H1 (cell line): ENCODE data around the gene ITGA6.
"Not testable (repeated sequence)": the region's sequence is repeated elsewhere in the genome, so short reads cannot be mapped to it uniquely, and the experiment has no call there.

Experiments
- CEBPB ChIP-seq: IDR thresholded peaks from 2 replicates; pipeline ENCODE4 v1.6.1; 2012; ENCODE audit warnings: low read depth, low read length
- POLR2A ChIP-seq, 2 experiments: IDR thresholded peaks; 1 replicate in 1 of 2; 2 replicates in 1 of 2; pipeline ENCODE4 v1.6.1; 2011; ENCODE audit warnings: low read depth in 2 of 2, low read length in 2 of 2, mild to moderate bottlenecking in 2 of 2; ENCODE audit errors: control extremely low read depth in 1 of 2

GRCh38 chr2:172537851-172538250 lies 110.5 kb downstream of the ITGA6 start:
- TF ChIP-seq POLR2A (IDR thresholded peaks at IDR 0.05; ENCODE audit: control extremely low read depth in 1 of 2, low read depth in 2 of 2, low read length in 2 of 2); CEBPB: not testable (repeated sequence)
